ENCODE measurements around the gene CIB4. TPM values are rescaled to one million over a fixed set of nuclear protein-coding genes. Genes with fewer than 3 reads are reported as not detected.

CIB4 gene
- total RNA-seq, 1 donor from 2014 or later, result not detected

Other genes starting within 250 kb of the CIB4 start
- 0.13 and 0.41 TPM in 2 replicates for gene DRC1, start 239.4 kb downstream of the CIB4 start, total RNA-seq
- gene OTOF, start 163.2 kb downstream of the CIB4 start, total RNA-seq, result not detected in 2 replicates
- gene KCNK3, start 51.4 kb upstream of the CIB4 start, total RNA-seq, result 13.9 and 15.3 TPM in 2 replicates
- 80.5 and 83.1 TPM in 2 replicates for gene SLC35F6, start 122.9 kb upstream of the CIB4 start, total RNA-seq
- gene CENPA, start 144.7 kb upstream of the CIB4 start, total RNA-seq, result 2.4 and 4.9 TPM in 2 replicates
- gene DPYSL5, start 206.8 kb upstream of the CIB4 start, total RNA-seq, result 1.3 and 2.1 TPM in 2 replicates